DND-41 (cell line): ENCODE measurements around the gene GPS2.

Source experiments
- EZH2 ChIP-seq: IDR thresholded peaks from 3 replicates; pipeline ENCODE4 v1.6.1; 2012; ENCODE audit warnings: borderline replicate concordance, low read depth, mild to moderate bottlenecking, moderate library complexity, low read length, inconsistent platforms; ENCODE audit not compliant: severe bottlenecking
- TF ChIP-seq, protein P1 (sequence below): IDR thresholded peaks from 2 replicates; pipeline ENCODE4 v1.5.1; 2012; ENCODE audit warnings: borderline replicate concordance, low read length, moderate library complexity, mild to moderate bottlenecking; ENCODE audit not compliant: poor library complexity, severe bottlenecking; ENCODE audit errors: extremely low read depth

DNA sequence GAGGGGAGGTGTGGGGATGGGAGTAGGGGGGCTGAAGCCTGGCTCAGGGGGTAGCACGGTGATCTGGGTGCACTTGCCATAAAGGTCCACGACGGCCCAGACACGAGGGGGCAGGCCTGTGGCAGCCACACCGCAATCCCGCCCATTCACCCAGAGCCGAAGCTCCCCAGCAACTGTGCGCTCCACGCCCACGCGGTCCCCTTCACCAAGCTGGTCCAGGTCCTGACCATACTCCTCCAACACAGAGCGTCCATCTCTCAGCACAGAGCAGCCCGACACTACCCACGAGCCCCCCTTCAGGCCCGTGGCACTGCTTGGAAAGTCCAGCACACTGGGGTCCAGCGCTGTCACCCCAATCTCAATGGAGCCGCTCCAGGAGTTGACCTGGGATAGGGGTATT, 12.3 kb upstream of the GPS2 start:
- TF ChIP-seq, protein P1, sequence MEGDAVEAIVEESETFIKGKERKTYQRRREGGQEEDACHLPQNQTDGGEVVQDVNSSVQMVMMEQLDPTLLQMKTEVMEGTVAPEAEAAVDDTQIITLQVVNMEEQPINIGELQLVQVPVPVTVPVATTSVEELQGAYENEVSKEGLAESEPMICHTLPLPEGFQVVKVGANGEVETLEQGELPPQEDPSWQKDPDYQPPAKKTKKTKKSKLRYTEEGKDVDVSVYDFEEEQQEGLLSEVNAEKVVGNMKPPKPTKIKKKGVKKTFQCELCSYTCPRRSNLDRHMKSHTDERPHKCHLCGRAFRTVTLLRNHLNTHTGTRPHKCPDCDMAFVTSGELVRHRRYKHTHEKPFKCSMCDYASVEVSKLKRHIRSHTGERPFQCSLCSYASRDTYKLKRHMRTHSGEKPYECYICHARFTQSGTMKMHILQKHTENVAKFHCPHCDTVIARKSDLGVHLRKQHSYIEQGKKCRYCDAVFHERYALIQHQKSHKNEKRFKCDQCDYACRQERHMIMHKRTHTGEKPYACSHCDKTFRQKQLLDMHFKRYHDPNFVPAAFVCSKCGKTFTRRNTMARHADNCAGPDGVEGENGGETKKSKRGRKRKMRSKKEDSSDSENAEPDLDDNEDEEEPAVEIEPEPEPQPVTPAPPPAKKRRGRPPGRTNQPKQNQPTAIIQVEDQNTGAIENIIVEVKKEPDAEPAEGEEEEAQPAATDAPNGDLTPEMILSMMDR, result no peak
- no peak for TF ChIP-seq EZH2
